ENCODE data around the gene AKAP6.

The AKAP6 gene

GRCh38 chr14:32530800-32531199, 201.7 kb downstream of the AKAP6 start:
- Histone ChIP-seq H3K36me3 (ENCODE audit: insufficient read depth, low read depth, low read length) (no peaks in the 10 kb centered on the region), H3K9ac (ENCODE audit: low read depth, low read length) (no peak overlapping the region), H3K27ac (ENCODE audit: low read length) (no peak overlapping the region), H3K27me3 (ENCODE audit: insufficient read depth, low read length) (no peaks in the 10 kb centered on the region), H3K4me3 (ENCODE audit: low read length) (no peak overlapping the region), H3K9me3 (ENCODE audit: insufficient read depth, low read depth, low read length) (no peaks in the 10 kb centered on the region), H3K4me1 (ENCODE audit: insufficient read depth, low read length) (no peaks in the 10 kb centered on the region)

GRCh38 chr14:32531942-32532515, 202.9 kb downstream of the AKAP6 start:
- Histone ChIP-seq H3K27ac (ENCODE audit: low read length) (no peak overlapping the region), H3K9ac (ENCODE audit: low read depth, low read length) (no peak overlapping the region), H3K36me3 (ENCODE audit: insufficient read depth, low read depth, low read length) (no peaks in the 10 kb centered on the region), H3K27me3 (ENCODE audit: insufficient read depth, low read length) (no peaks in the 10 kb centered on the region), H3K4me1 (ENCODE audit: insufficient read depth, low read length) (no peaks in the 10 kb centered on the region), H3K9me3 (ENCODE audit: insufficient read depth, low read depth, low read length) (no peaks in the 10 kb centered on the region), H3K4me3 (ENCODE audit: low read length) (no peak overlapping the region)

- no peaks in the 10 kb centered on the region for H3K9me3 ChIP-seq (ENCODE audit: insufficient read depth, low read depth, low read length)
Observed at GRCh38 chr14:32534145-32534544, 205.0 kb downstream of the AKAP6 start.

GRCh38 chr14:32536175-32536574, 207.1 kb downstream of the AKAP6 start:
- Histone ChIP-seq H3K27ac (ENCODE audit: low read length) (no peak overlapping the region), H3K4me1 (ENCODE audit: insufficient read depth, low read length) (no peaks in the 10 kb centered on the region), H3K9ac (ENCODE audit: low read depth, low read length) (no peak overlapping the region), H3K4me3 (ENCODE audit: low read length) (no peak overlapping the region), H3K36me3 (ENCODE audit: insufficient read depth, low read depth, low read length) (no peaks in the 10 kb centered on the region), H3K27me3 (ENCODE audit: insufficient read depth, low read length) (no peaks in the 10 kb centered on the region), H3K9me3 (ENCODE audit: insufficient read depth, low read depth, low read length) (no peaks in the 10 kb centered on the region)

More at GRCh38 chr14:32534145-32534544, 205.0 kb downstream of the AKAP6 start:
- no peaks in the 10 kb centered on the region for H3K36me3 ChIP-seq (ENCODE audit: insufficient read depth, low read depth, low read length)
- H3K27me3 ChIP-seq (ENCODE audit: insufficient read depth, low read length): no peaks in the 10 kb centered on the region
- no peak overlapping the region for H3K27ac ChIP-seq (ENCODE audit: low read length)
- no peak overlapping the region for H3K4me3 ChIP-seq (ENCODE audit: low read length)
- no peak overlapping the region for H3K9ac ChIP-seq (ENCODE audit: low read depth, low read length)
- no peaks in the 10 kb centered on the region for H3K4me1 ChIP-seq (ENCODE audit: insufficient read depth, low read length)

- Histone ChIP-seq H3K9me3 (ENCODE audit: insufficient read depth, low read depth, low read length) (no peaks in the 10 kb centered on the region), H3K4me1 (ENCODE audit: insufficient read depth, low read length) (no peaks in the 10 kb centered on the region), H3K4me3 (ENCODE audit: low read length) (no peak overlapping the region), H3K9ac (ENCODE audit: low read depth, low read length) (no peak overlapping the region), H3K27me3 (ENCODE audit: insufficient read depth, low read length) (no peaks in the 10 kb centered on the region), H3K36me3 (ENCODE audit: insufficient read depth, low read depth, low read length) (no peaks in the 10 kb centered on the region), H3K27ac (ENCODE audit: low read length) (no peak overlapping the region)
Observed at GRCh38 chr14:32537166-32537565, 208.1 kb downstream of the AKAP6 start.

- no peaks in the 10 kb centered on the region for H3K36me3 ChIP-seq (ENCODE audit: insufficient read depth, low read depth, low read length)
- H3K4me1 ChIP-seq (ENCODE audit: insufficient read depth, low read length): no peaks in the 10 kb centered on the region; the same call in 1 of the 2 replicates
- no peak overlapping the region for H3K4me3 ChIP-seq (ENCODE audit: low read length)
- H3K9ac ChIP-seq (ENCODE audit: low read depth, low read length): no peak overlapping the region
- no peaks in the 10 kb centered on the region for H3K9me3 ChIP-seq (ENCODE audit: insufficient read depth, low read depth, low read length)
- H3K27ac ChIP-seq (ENCODE audit: low read length): no peak overlapping the region
- no peaks in the 10 kb centered on the region for H3K27me3 ChIP-seq (ENCODE audit: insufficient read depth, low read length)
Observed at GRCh38 chr14:32542507-32542906, 213.4 kb downstream of the AKAP6 start.

GRCh38 chr14:32545095-32545494, 216.0 kb downstream of the AKAP6 start:
- H3K4me1 ChIP-seq (ENCODE audit: insufficient read depth, low read length): no peaks in the 10 kb centered on the region; the same call in 1 of the 2 replicates
- no peak overlapping the region for H3K27ac ChIP-seq (ENCODE audit: low read length)
- no peak overlapping the region for H3K4me3 ChIP-seq (ENCODE audit: low read length)
- H3K36me3 ChIP-seq (ENCODE audit: insufficient read depth, low read depth, low read length): no peaks in the 10 kb centered on the region
- no peak overlapping the region for H3K9ac ChIP-seq (ENCODE audit: low read depth, low read length)
- no peaks in the 10 kb centered on the region for H3K27me3 ChIP-seq (ENCODE audit: insufficient read depth, low read length)
- no peaks in the 10 kb centered on the region for H3K9me3 ChIP-seq (ENCODE audit: insufficient read depth, low read depth, low read length)

- Histone ChIP-seq H3K36me3 (ENCODE audit: insufficient read depth, low read depth, low read length) (no peaks in the 10 kb centered on the region), H3K9ac (ENCODE audit: low read depth, low read length) (no peak overlapping the region), H3K4me3 (ENCODE audit: low read length) (no peak overlapping the region), H3K27me3 (ENCODE audit: insufficient read depth, low read length) (no peaks in the 10 kb centered on the region), H3K4me1 (ENCODE audit: insufficient read depth, low read length) (no peaks in the 10 kb centered on the region; the same call in 1 of the 2 replicates), H3K9me3 (ENCODE audit: insufficient read depth, low read depth, low read length) (no peaks in the 10 kb centered on the region), H3K27ac (ENCODE audit: low read length) (no peak overlapping the region)
Observed at GRCh38 chr14:32545506-32546210, 216.6 kb downstream of the AKAP6 start.

GRCh38 chr14:32546246-32546645, 217.1 kb downstream of the AKAP6 start:
- no peaks in the 10 kb centered on the region; the same call in 1 of the 2 replicates for H3K4me1 ChIP-seq (ENCODE audit: insufficient read depth, low read length)
- no peaks in the 10 kb centered on the region for H3K9me3 ChIP-seq (ENCODE audit: insufficient read depth, low read depth, low read length)
- H3K4me3 ChIP-seq (ENCODE audit: low read length): no peak overlapping the region
- no peak overlapping the region for H3K9ac ChIP-seq (ENCODE audit: low read depth, low read length)
- H3K36me3 ChIP-seq (ENCODE audit: insufficient read depth, low read depth, low read length): no peaks in the 10 kb centered on the region
- no peaks in the 10 kb centered on the region for H3K27me3 ChIP-seq (ENCODE audit: insufficient read depth, low read length)
- no peak overlapping the region for H3K27ac ChIP-seq (ENCODE audit: low read length)

GRCh38 chr14:32552766-32553165, 223.7 kb downstream of the AKAP6 start:
- no peak overlapping the region for H3K27ac ChIP-seq (ENCODE audit: low read length)
- no peaks in the 10 kb centered on the region for H3K4me1 ChIP-seq (ENCODE audit: insufficient read depth, low read length)
- H3K36me3 ChIP-seq (ENCODE audit: insufficient read depth, low read depth, low read length): no peaks in the 10 kb centered on the region
- H3K4me3 ChIP-seq (ENCODE audit: low read length): no peak overlapping the region
- H3K9me3 ChIP-seq (ENCODE audit: insufficient read depth, low read depth, low read length): no peaks in the 10 kb centered on the region
- no peak overlapping the region for H3K9ac ChIP-seq (ENCODE audit: low read depth, low read length)
- H3K27me3 ChIP-seq (ENCODE audit: insufficient read depth, low read length): no peaks in the 10 kb centered on the region

GRCh38 chr14:32559048-32559447, 229.9 kb downstream of the AKAP6 start:
- no peaks in the 10 kb centered on the region for H3K9me3 ChIP-seq (ENCODE audit: insufficient read depth, low read depth, low read length)
- H3K4me1 ChIP-seq (ENCODE audit: insufficient read depth, low read length): peaks cover 10% of the 10 kb centered on the region; the same call in 1 of the 2 replicates
- no peak overlapping the region for H3K9ac ChIP-seq (ENCODE audit: low read depth, low read length)
- no peaks in the 10 kb centered on the region for H3K27me3 ChIP-seq (ENCODE audit: insufficient read depth, low read length)
- no peak overlapping the region for H3K4me3 ChIP-seq (ENCODE audit: low read length)
- H3K27ac ChIP-seq (ENCODE audit: low read length): no peak overlapping the region
- H3K36me3 ChIP-seq (ENCODE audit: insufficient read depth, low read depth, low read length): no peaks in the 10 kb centered on the region

GRCh38 chr14:32559590-32559989, 230.5 kb downstream of the AKAP6 start:
- H3K27me3 ChIP-seq (ENCODE audit: insufficient read depth, low read length): no peaks in the 10 kb centered on the region
- no peaks in the 10 kb centered on the region for H3K9me3 ChIP-seq (ENCODE audit: insufficient read depth, low read depth, low read length)
- no peak overlapping the region for H3K9ac ChIP-seq (ENCODE audit: low read depth, low read length)
- no peak overlapping the region for H3K27ac ChIP-seq (ENCODE audit: low read length)
- no peak overlapping the region for H3K4me3 ChIP-seq (ENCODE audit: low read length)
- H3K36me3 ChIP-seq (ENCODE audit: insufficient read depth, low read depth, low read length): no peaks in the 10 kb centered on the region
- peaks cover 10% of the 10 kb centered on the region; the same call in 1 of the 2 replicates for H3K4me1 ChIP-seq (ENCODE audit: insufficient read depth, low read length)

All from iPS-20b (cell line).